NCI-H748 (cell line): Measurements from ENCODE around the gene PSKH1.
"Not testable (repeated sequence)": the region's sequence is repeated elsewhere in the genome, so short reads cannot be mapped to it uniquely, and the experiment has no call there.

ENCODE experiments used
- DNase-seq: peaks from one replicate; lab custom pipeline; 2025; ENCODE audit not compliant: unreplicated experiment; lab: John Stamatoyannopoulos, UW

The PSKH1 gene

GRCh38 chr16:67923414-67924116, 30.5 kb downstream of the PSKH1 start:
- no peak for DNase-seq

- DNase-seq, result no peak
Measured at GRCh38 chr16:67924140-67924906, 31.3 kb downstream of the PSKH1 start.

GRCh38 chr16:67926181-67926750, 33.2 kb downstream of the PSKH1 start:
- peak; percentile 72 for DNase-seq

- no peak for DNase-seq
Measured at GRCh38 chr16:67927131-67927941, 34.3 kb downstream of the PSKH1 start.

- no peak for DNase-seq
Measured at GRCh38 chr16:67928147-67928546, 35.1 kb downstream of the PSKH1 start.

GRCh38 chr16:67928561-67929364, 35.7 kb downstream of the PSKH1 start:
- DNase-seq, result peak; percentile 66

- DNase-seq, result no peak
Measured at GRCh38 chr16:67930191-67930590, 37.1 kb downstream of the PSKH1 start.

- DNase-seq, result no peak
Measured at GRCh38 chr16:67930678-67931211, 37.7 kb downstream of the PSKH1 start.

- no peak for DNase-seq
Measured at GRCh38 chr16:67931712-67932461, 38.8 kb downstream of the PSKH1 start, which contains the start of gene CTRL. Gene CTRL (minus strand): TSS chr16:67931862. CDS start chr16:67931852, 10 bp downstream.

DNA sequence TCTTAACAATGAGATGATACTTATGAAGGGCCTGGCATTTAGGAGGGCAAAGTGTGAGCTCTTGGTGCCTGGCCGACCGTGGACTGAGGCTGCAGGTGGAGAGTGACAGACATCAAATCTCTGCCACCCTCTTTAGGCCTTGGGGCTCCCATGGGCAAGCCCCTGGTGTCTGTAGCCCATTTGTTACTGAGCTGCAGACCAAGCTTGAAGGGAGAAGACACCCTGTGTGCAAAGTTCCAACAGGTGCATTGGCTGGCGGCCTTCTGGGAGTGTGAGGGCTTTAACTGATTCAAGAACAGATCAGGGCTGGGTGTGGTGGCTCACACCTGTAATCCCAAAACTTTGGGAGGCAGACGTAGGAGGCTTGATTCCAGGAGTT, 39.4 kb downstream of the PSKH1 start:
- no peak for DNase-seq

DNA sequence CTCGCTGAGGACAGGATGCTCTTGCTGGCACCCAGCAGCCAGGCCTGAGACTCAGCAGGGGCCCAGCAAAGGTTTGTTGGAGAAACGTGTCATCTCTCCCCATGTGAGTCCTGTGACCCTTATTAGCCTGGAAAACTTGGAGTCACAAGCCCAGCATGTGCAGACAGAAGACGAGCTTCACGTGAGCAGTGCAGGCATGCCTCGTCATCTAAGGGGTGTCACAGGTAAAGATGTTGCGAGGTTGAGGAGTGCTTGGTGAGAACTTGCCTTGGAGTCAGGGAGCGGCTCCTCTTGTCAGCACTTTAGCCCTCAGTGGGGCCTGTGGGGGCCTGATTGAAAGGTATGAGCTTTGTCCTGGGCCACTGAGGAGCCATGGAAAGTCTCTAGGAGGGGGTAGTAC, 40.8 kb downstream of the PSKH1 start:
- no peak for DNase-seq

- no peak for DNase-seq
Measured at GRCh38 chr16:67934306-67935100, 41.4 kb downstream of the PSKH1 start.

- peak; percentile 42 for DNase-seq
Measured at GRCh38 chr16:67935101-67935401, 42.0 kb downstream of the PSKH1 start.

DNA sequence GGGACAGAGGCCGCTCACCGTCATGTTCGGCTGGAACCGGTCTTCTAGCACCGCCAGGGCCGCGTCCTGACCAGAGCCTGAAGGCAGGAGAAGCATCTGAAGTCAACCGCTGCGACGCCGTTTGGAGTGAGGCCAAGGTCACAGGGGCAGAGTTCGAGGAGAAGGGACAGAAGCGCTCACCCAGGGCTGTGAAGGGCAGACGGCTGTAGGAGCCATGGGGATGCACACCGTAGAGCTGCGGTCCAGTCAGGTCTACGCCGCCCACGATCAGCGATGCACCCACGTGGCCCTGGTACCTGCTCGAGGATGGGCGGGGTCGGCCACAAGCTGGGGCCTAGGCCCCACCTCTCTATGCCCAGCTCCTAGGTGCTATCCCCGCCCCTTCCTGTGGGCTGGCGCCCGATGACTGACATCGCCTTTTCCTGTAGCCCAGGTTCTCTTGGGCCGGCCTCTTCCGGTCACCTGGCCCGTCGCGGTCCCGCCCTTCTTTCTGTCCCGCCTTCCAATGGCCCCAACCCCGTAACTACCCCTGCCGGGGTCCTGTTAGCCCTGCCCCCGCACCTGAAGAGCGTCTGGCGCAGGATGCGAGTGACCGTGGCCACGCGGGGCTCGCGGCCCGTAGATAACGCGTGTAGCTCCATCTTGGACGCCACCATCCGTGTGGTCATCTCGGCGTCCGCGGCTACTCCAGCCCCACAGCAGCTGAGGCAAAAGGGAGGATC, 42.5 kb downstream of the PSKH1 start:
- peak; percentile 97 for DNase-seq

GRCh38 chr16:67936124-67936879, 43.2 kb downstream of the PSKH1 start, which contains the start of gene PSMB10:
Gene PSMB10 (minus strand): TSS chr16:67936850. CDS start chr16:67936749, 101 bp downstream.
- peak; percentile 57 for DNase-seq

DNA sequence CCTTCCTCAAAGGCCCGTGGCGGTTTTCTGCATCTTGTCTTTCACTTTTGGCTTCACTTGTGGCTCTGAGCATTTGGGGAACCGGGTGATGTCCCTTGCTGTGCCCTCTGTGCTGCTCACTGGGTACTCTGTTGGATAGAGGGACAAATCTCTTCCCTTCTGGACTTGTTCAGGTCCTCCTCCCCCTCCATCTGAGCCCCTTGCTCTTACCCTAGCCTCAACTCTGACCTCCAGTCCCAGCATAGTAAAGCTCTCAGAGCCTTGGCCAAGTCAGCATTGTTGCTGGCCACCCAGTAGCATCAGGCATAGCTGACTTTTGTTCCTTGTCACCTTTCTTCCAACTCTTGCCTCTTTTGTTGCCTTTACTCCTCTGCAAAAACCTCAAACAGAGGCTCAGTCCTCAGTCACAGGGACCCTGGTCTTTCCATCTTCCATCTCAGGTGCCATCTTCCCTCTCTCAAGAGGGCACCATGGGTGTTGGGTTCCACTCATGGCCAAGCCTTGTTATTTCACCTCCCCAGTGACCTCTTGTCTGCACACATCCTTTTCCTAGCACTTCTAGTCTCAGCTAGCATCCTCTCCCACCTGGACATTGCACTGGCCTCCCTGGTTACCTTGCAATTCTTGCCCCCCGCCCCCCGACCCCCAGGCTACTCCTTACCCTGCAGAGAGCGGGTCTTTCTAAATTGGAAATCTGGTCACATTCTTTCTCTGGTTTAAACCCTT, 44.0 kb downstream of the PSKH1 start:
- DNase-seq, result no peak

- not testable (repeated sequence) for DNase-seq
Measured at GRCh38 chr16:67937713-67938112, 44.7 kb downstream of the PSKH1 start.
